Epidermal melanocyte (primary cell): ENCODE data around the gene CCNG2.

Experiments used
- DNase-seq: peaks from one replicate; pipeline ENCODE4 v3.0.0; 2011; ENCODE audit warnings: low spot score; ENCODE audit not compliant: insufficient read length

The CCNG2 gene

DNA sequence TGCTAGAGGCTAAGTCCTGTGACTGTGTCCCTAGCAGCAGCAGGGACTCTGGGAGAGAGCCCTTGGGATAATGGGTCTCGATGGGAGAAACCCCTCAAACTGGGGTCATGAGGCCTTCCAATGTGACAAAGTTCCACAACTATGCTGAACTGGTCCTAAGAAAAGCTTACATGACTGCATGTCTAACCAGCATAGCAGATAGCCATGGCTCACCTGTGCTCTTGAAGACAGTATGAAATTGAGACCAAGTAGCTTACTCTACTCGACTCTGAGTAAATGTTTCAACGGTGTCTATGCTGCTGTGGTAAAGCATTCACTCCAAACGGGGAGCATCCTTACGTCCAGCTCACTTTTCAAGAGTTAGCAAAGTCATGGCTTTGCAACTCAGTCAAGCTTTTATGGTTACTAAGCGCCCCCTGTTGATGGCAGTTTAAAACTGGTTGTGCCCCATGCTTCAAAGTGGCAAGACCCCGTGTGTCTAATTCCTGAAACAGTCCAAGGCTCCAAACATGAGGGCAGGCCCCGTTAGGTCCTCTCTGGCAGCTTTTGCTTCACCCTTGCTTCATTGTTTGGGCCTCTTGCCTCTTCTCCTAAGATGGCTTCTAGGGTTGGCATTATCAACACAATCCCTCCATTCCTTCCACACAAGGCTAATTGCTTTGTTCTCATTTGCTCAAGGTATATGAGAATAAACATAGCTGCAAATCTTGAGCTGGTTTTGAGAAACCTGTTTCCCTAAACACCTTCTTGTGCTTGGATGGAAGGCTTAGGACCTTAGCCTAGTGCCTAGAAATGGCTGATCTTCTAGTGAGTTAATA, 46.6 kb downstream of the CCNG2 start:
- peak; percentile 78 for DNase-seq

DNA sequence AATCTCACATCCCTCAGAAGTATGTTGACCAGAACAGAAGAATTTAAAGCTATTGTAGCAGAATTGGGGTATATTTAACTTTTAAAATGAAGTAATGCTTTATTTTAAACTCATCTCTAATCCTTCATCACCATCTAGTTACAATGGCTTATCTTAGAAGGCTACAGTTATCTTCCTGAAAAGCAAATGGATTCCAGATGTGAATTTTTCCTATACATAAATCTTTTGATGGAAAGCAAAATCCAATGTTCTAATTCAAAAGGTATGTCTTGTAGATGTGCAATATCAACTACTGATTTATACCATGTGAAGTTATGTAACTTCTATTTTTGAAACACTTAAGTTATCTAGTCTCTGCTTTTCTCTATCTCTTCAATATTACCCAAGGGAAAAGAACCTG, 47.6 kb downstream of the CCNG2 start:
- no peak for DNase-seq

GRCh38 chr4:77209012-77209411, 52.0 kb downstream of the CCNG2 start:
- DNase-seq: no peak

DNA sequence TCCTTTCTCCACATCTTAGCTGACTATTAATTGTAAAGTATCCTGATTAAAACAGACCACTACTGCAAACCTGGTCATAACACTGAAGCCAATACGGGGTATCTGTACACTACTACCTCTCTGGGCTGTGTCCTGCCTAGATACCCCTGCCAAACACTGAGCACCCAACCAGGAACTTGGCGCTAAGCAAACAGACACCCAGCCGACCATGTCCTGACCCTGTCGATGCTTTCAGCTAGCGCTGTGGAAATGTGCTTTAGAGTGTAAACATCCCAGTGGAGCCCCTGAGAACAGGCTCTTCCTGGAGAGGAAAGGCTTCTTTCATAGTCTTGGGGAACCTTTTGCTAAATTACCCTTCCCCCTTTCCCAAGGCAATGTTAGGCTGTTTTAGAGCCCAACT, 52.9 kb downstream of the CCNG2 start:
- DNase-seq: no peak

DNA sequence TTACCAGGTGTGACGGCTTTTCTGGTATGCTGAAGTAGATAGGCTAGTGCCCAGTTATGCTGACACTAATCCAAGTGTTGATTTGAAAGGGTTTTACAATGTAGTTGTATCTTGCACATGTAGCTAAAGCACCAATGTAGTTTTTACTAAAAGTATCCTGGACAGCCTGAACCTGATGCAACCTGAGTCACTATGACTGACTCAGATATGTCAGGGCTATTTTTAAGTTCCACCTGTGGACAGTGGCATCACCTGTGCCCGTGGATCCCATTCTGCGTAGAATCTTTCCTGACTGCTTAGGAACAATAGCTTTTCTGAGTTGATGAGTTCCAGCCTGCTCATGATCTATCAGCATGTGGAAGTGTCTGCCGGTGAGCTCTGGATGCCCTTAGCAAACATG, 58.1 kb downstream of the CCNG2 start:
- no peak for DNase-seq

- no peak for DNase-seq
Measured at GRCh38 chr4:77217526-77217925, 60.5 kb downstream of the CCNG2 start.

DNA sequence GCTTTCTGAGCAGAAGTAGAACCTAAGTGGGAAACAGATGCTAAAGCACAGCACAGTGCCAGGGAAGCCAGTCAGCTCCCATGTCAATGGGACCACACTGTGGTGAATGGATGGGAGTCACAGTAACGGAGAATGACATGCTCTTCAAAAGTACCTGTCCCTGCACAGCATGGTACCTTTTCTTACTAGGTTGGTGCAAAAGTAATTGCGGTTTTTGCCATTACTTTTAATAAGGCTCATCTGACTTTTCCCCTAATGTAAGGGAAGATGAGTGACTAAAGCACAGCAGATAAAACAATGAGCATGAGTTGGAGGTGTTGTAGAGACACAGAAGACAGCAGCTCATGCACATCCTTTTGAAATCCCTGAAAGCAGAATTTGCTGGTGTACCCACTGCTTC, 62.3 kb downstream of the CCNG2 start:
- no peak for DNase-seq
